Activated CD4-positive, alpha-beta T cell treated with anti-CD3 and anti-CD28 coated beads, Interleukin-2, amount 50 U/mL, for 4 hours (primary cell): Measurements from ENCODE around the gene BMP8B.

ENCODE experiments used
- DNase-seq, 2 experiments: peaks; one replicate each; pipeline ENCODE4 v3.0.0-alpha.2; 2020

The BMP8B gene

GRCh38 chr1:39755965-39756659 is 32.6 kb downstream of the BMP8B start:
- no peak for DNase-seq

- no peak for DNase-seq
Measured at GRCh38 chr1:39754906-39755504, 33.7 kb downstream of the BMP8B start.

DNA sequence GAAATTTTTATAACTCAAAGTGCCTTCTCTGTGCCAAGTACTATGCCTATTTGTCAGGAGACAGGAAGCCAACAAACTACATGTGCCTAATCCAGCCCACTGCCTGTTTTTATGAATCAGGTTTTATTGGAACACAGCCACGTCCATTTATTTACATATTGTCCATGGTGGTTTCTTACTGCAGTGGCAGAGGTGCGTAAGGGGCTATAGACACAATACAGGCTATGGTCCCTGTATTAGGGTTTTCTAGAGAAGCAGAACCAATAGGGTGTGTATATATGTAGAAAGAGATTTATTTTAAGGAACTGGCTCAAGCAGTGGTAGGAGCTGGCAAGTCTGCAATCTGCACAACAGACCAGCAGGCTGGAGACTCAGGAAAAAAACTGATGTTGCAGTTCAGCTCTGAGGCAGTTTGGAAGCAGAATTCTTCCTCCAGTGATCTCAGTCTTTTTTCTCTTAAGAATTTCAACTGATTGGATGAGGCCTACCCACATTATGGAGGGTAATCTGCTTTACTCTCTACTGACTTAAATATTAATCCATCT is 34.6 kb downstream of the BMP8B start:
- DNase-seq, result no peak

- no peak for DNase-seq
Measured at GRCh38 chr1:39753132-39754025, 35.3 kb downstream of the BMP8B start.

GRCh38 chr1:39752703-39753102 is 36.0 kb downstream of the BMP8B start:
- DNase-seq, result no peak

DNA sequence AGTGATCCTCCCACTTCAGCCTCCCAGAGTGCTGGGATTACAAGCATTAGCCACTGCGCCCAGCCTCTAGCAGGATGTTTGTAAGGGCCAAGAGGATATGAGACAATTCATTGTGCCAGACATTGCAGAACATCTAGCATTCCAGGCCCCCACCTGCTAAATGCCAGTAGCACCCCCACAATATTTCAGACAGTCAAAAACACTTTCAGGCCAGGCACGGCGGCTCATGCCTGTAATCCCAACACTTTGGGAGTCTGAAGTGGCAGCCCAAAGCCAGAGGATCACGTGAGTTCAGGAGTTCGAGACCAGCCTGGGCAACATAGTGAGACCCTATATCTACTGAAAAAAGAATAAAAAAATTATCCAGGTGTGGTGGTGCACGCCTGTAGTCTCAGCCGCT is 37.1 kb downstream of the BMP8B start:
- DNase-seq, result no peak

- no peak for DNase-seq
Measured at GRCh38 chr1:39745016-39745670, 43.5 kb downstream of the BMP8B start.

- DNase-seq, result peak; percentile 97
Measured at GRCh38 chr1:39738622-39739366, 49.9 kb downstream of the BMP8B start, which contains the start of gene PPIE. Gene PPIE, plus strand, starts transcription at chr1:39738882. Its CDS starts 19 bp downstream, at chr1:39738901.

- no peak for DNase-seq
Measured at GRCh38 chr1:39737546-39738169, 51.0 kb downstream of the BMP8B start.

GRCh38 chr1:39735731-39736130 is 52.9 kb downstream of the BMP8B start:
- DNase-seq, result no peak

- no peak for DNase-seq
Measured at GRCh38 chr1:39733161-39733560, 55.5 kb downstream of the BMP8B start.

DNA sequence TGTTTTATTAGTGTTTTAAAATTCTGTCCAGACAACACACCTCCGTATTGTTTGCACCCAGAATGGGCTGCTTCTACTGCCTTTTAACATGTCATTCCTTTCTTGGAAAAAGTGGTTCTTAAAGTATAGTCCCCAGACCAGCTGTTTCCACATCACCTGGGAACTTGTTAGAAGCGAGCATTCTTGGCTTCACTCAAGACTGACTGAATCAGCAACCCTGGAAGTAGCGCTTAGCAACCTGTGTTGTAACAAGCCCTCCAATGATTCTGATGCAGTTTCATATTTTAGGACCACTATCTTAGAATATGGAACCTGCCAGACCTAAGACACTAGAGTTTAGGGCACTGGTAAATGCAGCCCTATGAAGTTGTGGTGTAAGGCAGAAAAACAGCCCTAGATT is 55.9 kb downstream of the BMP8B start:
- DNase-seq, result no peak

- no peak for DNase-seq
Measured at GRCh38 chr1:39729842-39730241, 58.8 kb downstream of the BMP8B start.

DNA sequence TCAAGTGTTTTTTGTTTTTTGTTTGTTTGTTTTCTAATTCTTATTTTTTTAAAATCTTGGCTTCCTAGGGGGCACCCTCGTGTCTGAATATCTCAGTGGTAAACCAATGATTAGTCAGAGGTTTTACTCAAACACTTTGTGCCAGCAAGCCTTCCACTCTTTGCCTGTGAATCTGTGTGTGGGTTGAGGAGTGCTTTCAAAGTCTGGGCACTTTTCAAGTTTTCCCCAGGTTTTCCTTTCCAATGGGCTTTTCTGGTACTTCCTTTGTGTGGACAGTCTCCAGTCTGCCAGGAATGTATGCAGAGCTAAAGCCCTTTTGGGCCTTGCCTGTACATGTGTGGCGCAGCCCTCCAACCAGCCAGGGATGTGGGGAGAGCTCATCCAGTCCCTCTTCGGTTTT is 59.6 kb downstream of the BMP8B start:
- no peak for DNase-seq

- no peak for DNase-seq
Measured at GRCh38 chr1:39727932-39728317, 60.7 kb downstream of the BMP8B start.

- DNase-seq, result no peak
Measured at GRCh38 chr1:39727221-39727931, 61.3 kb downstream of the BMP8B start.

GRCh38 chr1:39726600-39726999 is 62.1 kb downstream of the BMP8B start:
- no peak for DNase-seq

GRCh38 chr1:39722495-39722894 is 66.2 kb downstream of the BMP8B start:
- DNase-seq, result no peak

- DNase-seq, result no peak
Measured at GRCh38 chr1:39721664-39722063, 67.0 kb downstream of the BMP8B start.

DNA sequence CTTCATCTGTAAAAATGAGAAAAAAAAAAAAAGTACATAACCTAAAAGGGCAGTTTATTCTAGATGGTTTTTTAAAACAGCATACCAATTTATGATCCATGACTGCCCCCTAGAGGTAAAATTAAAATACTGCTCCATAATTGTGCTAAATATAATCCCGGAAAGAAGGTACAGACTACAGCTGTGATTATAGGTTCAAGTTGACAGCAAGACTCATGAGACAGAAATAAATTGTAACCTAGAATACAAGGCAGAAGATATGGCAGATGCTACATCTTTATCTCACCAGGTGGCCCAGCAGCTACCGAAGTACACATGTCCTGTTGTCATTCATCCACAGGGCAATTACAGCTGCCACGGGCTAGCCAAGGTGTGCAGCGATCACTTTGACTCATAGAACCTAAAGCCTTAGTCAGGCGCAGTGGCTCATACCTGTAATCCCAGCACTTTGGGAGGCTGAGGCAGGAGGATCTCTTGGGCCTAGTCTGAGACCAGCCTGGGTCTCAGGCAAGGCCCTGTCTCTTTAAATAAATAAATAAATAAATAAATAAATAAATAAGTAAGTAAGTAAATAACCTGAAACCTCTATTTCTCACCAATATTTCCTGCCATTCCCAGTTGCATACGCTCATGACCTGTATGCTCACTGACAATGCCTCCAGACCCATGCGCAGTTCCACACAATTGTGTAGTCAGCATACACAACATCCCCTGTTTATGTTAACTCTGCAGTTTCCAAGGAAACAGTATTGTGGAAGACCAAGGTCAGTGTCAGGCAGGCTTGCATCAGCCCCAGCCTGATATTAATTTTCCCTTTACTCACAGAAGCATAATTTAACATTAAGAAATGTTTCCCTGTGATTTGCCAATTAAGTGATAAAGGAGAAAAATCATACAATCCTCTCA is 68.3 kb downstream of the BMP8B start:
- no peak for DNase-seq
